ENCODE measurements around the gene STUB1. TPM values are rescaled to one million over a fixed set of nuclear protein-coding genes. Genes with fewer than 3 reads are reported as not detected.

Gene STUB1
- total and polyA plus RNA-seq, 10 of the 15 experiments (the other 5 are each of a cell fraction or from before 2014, with no cell fraction given) = 4.2 to 136 (median 67.1) TPM

GRCh38 chr16:648781-649589 is 31.2 kb upstream of the STUB1 start, which contains the start of gene WDR90:
WDR90 (plus strand) TSS chr16:649365; CDS start chr16:649417, 52 bp downstream.
- Histone ChIP-seq H4K20me1 (ENCODE audit: control insufficient read depth, insufficient read depth) (no peaks in the 10 kb centered on the region), H3K4me3 (peak within 1 kb of the TSS; percentile 70), H3K9ac (ENCODE audit: control insufficient read depth, insufficient read depth, low read length) (peak within 1 kb of the TSS; percentile 92), H3K36me3 (ENCODE audit: control insufficient read depth in 2 of 2, insufficient read depth in 2 of 2, low read length in 1 of 2) (peaks cover 0 to 3% of the 10 kb centered on the region in 2 experiments; a peak in 2 of 4 replicates), H3K27ac (ENCODE audit: control insufficient read depth, insufficient read depth) (peak within 1 kb of the TSS; percentile 80), H3K79me2 (ENCODE audit: control insufficient read depth, insufficient read depth, low read length) (peaks cover 19% of the 10 kb centered on the region), H3K4me1 (ENCODE audit: control insufficient read depth, insufficient read depth, low read length) (peaks cover 9% of the 10 kb centered on the region), H3K9me3 (replicated peaks; ENCODE audit: control insufficient read depth, insufficient read depth, low read length) (no peaks in the 10 kb centered on the region), H3K27me3 (replicated peaks in 1 of 2; ENCODE audit: control insufficient read depth in 2 of 2, insufficient read depth in 2 of 2, low read length in 1 of 2) (no peaks in the 10 kb centered on the region), H2AFZ (ENCODE audit: control insufficient read depth, low read depth, low read length) (peak within 1 kb of the TSS; percentile 76), H3K4me2 (ENCODE audit: control insufficient read depth, insufficient read depth) (peak within 1 kb of the TSS; percentile 95)
- ChIA-PET SMC1A (ENCODE audit: uncharacterized antibody, unreplicated experiment) (interaction anchor here (0.8 kb wide), 1 partner anchor 12 kb away, joined by 5 read pairs; the partner anchor contains the start of gene METTL26), RAD21 (ENCODE audit: unreplicated experiment) (interaction anchor here (1.8 to 3.4 kb wide), 2 partner anchors 12 kb away, joined by 7 to 13 read pairs; partner anchors contain the start of gene METTL26), CTCF (interaction anchor here (1.2 to 3.1 kb wide), 4 partner anchors 10 to 19 kb away, joined by 5 to 11 read pairs (median 9); partner anchors contain the start of genes METTL26 and RHOT2), POLR2A (interaction anchor here (1.0 to 1.2 kb wide), 2 partner anchors 13 to 19 kb away, joined by 3 to 4 read pairs; partner anchors contain the start of genes METTL26 and RHOT2)
- TSS peak; percentile 88 for BruUV-seq (replicated peaks)
- FAIRE-seq (peak; percentile 98), DNase-seq (ENCODE audit: low read depth, low spot score) (peak; percentile 61), ATAC-seq (peak; percentile 93)
- intact Hi-C loops (cut with micrococcal nuclease; ENCODE audit: unreplicated experiment) = no loop called here
- in situ Hi-C loops (cut with MboI) = no loop called here
- WGBS (ENCODE audit: insufficient coverage, insufficient replicate concordance, low lambda C conversion rate, missing lambda C conversion rate) = 1% methylated on average over 77 of the region's 91 CpGs
- TF ChIP-seq HDAC6 (IDR thresholded peaks at IDR 0.05; ENCODE audit: unreplicated experiment) (no peak), RAD51 (IDR thresholded peaks at IDR 0.05) (peak; percentile 92), ZNF207 (IDR thresholded peaks at IDR 0.05; ENCODE audit: borderline replicate concordance) (no peak), GATAD2B (conservative IDR thresholded peaks at IDR 0.05; ENCODE audit: low read depth) (peak; percentile 70; the same call in 1 of the 2 replicates), NR2F1 (conservative IDR thresholded peaks at IDR 0.05) (peak; percentile 95), PKNOX1 (IDR thresholded peaks at IDR 0.05) (no peak), NFIC (IDR thresholded peaks at IDR 0.05; ENCODE audit: low read depth, low read length) (no peak), TAF1 (IDR thresholded peaks at IDR 0.05; ENCODE audit: borderline replicate concordance, low read depth, low read length) (peak; percentile 25; the same call in 1 of the 2 replicates), TARDBP (IDR thresholded peaks at IDR 0.05; ENCODE audit: borderline replicate concordance) (no peak), USF1 (IDR thresholded peaks at IDR 0.05; ENCODE audit: borderline replicate concordance, extremely low read length, insufficient read depth, low read depth, low read length) (peak; percentile 99), PRDM15 (CRISPR knock-in tag; IDR thresholded peaks at IDR 0.05) (no peak), USF2 (IDR thresholded peaks at IDR 0.05; ENCODE audit: borderline replicate concordance, low read depth, low read length) (peak; percentile 92), NFYA (IDR thresholded peaks at IDR 0.05; ENCODE audit: borderline replicate concordance, low read depth, low read length) (no peak)
